NCI-H1105 treated with DMSO at 0.1 percent for 48 hours (cell line): ENCODE results near the gene ZDHHC11B.
"Not testable (repeated sequence)": the region's sequence is repeated elsewhere in the genome, so short reads cannot be mapped to it uniquely, and the experiment has no call there.

Experiments used
- DNase-seq: peaks from one replicate; lab custom pipeline; 2025; lab: John Stamatoyannopoulos, UW

The ZDHHC11B gene

GRCh38 chr5:783881-784427 lies 575 bp downstream of the ZDHHC11B start:
- DNase-seq = peak; percentile 19

GRCh38 chr5:783049-783802 lies 1.3 kb downstream of the ZDHHC11B start:
- peak; percentile 31 for DNase-seq

GRCh38 chr5:782356-782755 lies 2.2 kb downstream of the ZDHHC11B start:
- not testable (repeated sequence) for DNase-seq

- DNase-seq = not testable (repeated sequence)
Observed at GRCh38 chr5:780571-780970, 4.0 kb downstream of the ZDHHC11B start.

GRCh38 chr5:778967-779366 lies 5.6 kb downstream of the ZDHHC11B start:
- not testable (repeated sequence) for DNase-seq

- DNase-seq = not testable (repeated sequence)
Observed at GRCh38 chr5:778421-778820, 6.1 kb downstream of the ZDHHC11B start.

GRCh38 chr5:777756-778161 lies 6.8 kb downstream of the ZDHHC11B start:
- DNase-seq = no peak

- DNase-seq = no peak
Observed at GRCh38 chr5:776862-777711, 7.4 kb downstream of the ZDHHC11B start.

GRCh38 chr5:775961-776861 lies 8.3 kb downstream of the ZDHHC11B start:
- no peak for DNase-seq

- DNase-seq = not testable (repeated sequence)
Observed at GRCh38 chr5:775595-775960, 9.0 kb downstream of the ZDHHC11B start.

GRCh38 chr5:774854-775505 lies 9.5 kb downstream of the ZDHHC11B start:
- DNase-seq = not testable (repeated sequence)

- not testable (repeated sequence) for DNase-seq
Observed at GRCh38 chr5:774304-774703, 10.2 kb downstream of the ZDHHC11B start.

- no peak for DNase-seq
Observed at GRCh38 chr5:773517-774264, 10.8 kb downstream of the ZDHHC11B start.

GRCh38 chr5:772931-773330 lies 11.6 kb downstream of the ZDHHC11B start:
- not testable (repeated sequence) for DNase-seq

GRCh38 chr5:772547-772890 lies 12.0 kb downstream of the ZDHHC11B start:
- not testable (repeated sequence) for DNase-seq

- DNase-seq = not testable (repeated sequence)
Observed at GRCh38 chr5:771841-772546, 12.5 kb downstream of the ZDHHC11B start.

- not testable (repeated sequence) for DNase-seq
Observed at GRCh38 chr5:771087-771781, 13.3 kb downstream of the ZDHHC11B start.

GRCh38 chr5:770585-770984 lies 13.9 kb downstream of the ZDHHC11B start:
- DNase-seq = not testable (repeated sequence)

GRCh38 chr5:769485-770145 lies 14.9 kb downstream of the ZDHHC11B start:
- not testable (repeated sequence) for DNase-seq
